Measurements from ENCODE around the gene CD86. TPM values are rescaled to one million over a fixed set of nuclear protein-coding genes. Genes with fewer than 3 reads are reported as not detected.

The CD86 gene
- total RNA-seq, 2 donors from 2014 or later: 1.9 to 5.1 TPM

- Histone ChIP-seq H3K27me3 (no peaks in the 10 kb centered on the region), H3K27ac (no peak overlapping the region), H3K36me3 (no peaks in the 10 kb centered on the region), H3K4me3 (no peak overlapping the region), H3K4me1 (no peaks in the 10 kb centered on the region), H3K9me3 (no peaks in the 10 kb centered on the region)
- no peak for DNase-seq (ENCODE audit: low spot score)
- no peak for TF ChIP-seq CTCF (IDR thresholded peaks at IDR 0.05)
These were observed 12.6 kb downstream of the CD86 start for GRCh38 chr3:122067588-122068240.

GRCh38 chr3:122074621-122075265, 19.6 kb downstream of the CD86 start:
- Histone ChIP-seq H3K4me1 (peaks cover 0 to 3% of the 10 kb centered on the region in 2 donors), H3K36me3 (no peaks in the 10 kb centered on the region), H3K27ac (no peak overlapping the region), H3K9me3 (no peaks in the 10 kb centered on the region), H3K27me3 (no peaks in the 10 kb centered on the region), H3K4me3 (no peak overlapping the region)
- peak; percentile 81 for DNase-seq (ENCODE audit: low spot score)
- no peak for TF ChIP-seq CTCF (IDR thresholded peaks at IDR 0.05)

- DNase-seq (ENCODE audit: low spot score): no peak
- H3K36me3 ChIP-seq: no peaks in the 10 kb centered on the region
- no peaks in the 10 kb centered on the region for H3K9me3 ChIP-seq
- no peaks in the 10 kb centered on the region for H3K27me3 ChIP-seq
- no peak overlapping the region for H3K27ac ChIP-seq
- TF ChIP-seq CTCF (IDR thresholded peaks at IDR 0.05): no peak
- no peak overlapping the region for H3K4me3 ChIP-seq
- H3K4me1 ChIP-seq: peaks cover 0 to 3% of the 10 kb centered on the region in 2 donors
These were observed 21.5 kb downstream of the CD86 start for GRCh38 chr3:122076491-122077292.

DNA sequence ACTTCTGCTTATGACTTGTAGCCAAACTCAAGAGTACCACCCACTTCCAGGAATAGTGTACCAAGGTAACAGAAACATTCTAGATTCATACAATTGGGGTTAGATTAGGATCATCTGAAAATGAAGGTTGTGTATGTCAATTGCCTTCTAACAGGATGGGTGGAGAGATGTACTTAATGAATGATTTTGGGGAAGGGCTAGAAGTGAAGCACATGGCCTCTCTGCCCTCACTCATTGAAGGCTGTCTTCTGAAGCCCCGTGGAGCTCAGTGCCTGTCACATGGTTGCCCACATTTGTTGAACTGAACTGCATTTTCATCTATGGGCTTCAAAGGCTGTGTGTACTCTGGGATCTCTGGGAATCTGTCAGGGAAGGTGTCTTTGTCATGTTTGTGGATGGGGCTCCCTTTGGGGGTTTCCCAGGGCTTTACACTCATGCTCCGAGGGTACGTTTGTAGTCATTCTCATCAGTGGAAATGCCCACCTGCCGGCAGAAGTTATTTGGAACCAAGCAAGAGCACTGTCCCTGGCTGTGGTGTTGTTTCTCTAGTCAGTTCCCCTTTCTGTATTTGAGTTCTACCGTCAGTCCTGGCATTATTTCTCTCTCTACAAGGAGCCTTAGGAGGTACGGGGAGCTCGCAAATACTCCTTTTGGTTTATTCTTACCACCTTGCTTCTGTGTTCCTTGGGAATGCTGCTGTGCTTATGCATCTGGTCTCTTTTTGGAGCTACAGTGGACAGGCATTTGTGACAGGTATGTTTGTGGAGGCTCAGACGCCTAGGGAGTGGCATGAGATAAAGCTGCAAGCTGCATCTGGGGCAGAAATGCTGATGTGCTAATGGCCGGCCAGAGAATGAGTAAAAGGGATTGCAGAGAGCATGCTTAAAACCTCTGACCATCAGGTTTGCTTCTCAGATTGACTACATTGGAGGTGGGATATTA, 22.4 kb downstream of the CD86 start:
- peaks cover 0 to 3% of the 10 kb centered on the region in 2 donors for H3K4me1 ChIP-seq
- no peak for TF ChIP-seq CTCF (IDR thresholded peaks at IDR 0.05)
- DNase-seq (ENCODE audit: low spot score): no peak
- no peaks in the 10 kb centered on the region for H3K9me3 ChIP-seq
- H3K4me3 ChIP-seq: no peak overlapping the region
- no peak overlapping the region for H3K27ac ChIP-seq
- no peaks in the 10 kb centered on the region for H3K36me3 ChIP-seq
- H3K27me3 ChIP-seq: no peaks in the 10 kb centered on the region

- no peak overlapping the region for H3K4me3 ChIP-seq
- H3K27ac ChIP-seq: no peak overlapping the region
- H3K9me3 ChIP-seq: no peaks in the 10 kb centered on the region
- no peaks in the 10 kb centered on the region for H3K27me3 ChIP-seq
- no peaks in the 10 kb centered on the region for H3K36me3 ChIP-seq
- no peak for TF ChIP-seq CTCF (IDR thresholded peaks at IDR 0.05)
- H3K4me1 ChIP-seq: peaks cover 0 to 3% of the 10 kb centered on the region in 2 donors
- no peak for DNase-seq (ENCODE audit: low spot score)
These were observed 23.2 kb downstream of the CD86 start for GRCh38 chr3:122078235-122078935.

All from right atrium auricular region (tissue), 2 donors.